ENCODE data around the gene MYCBP2. TPM values are rescaled to one million over a fixed set of nuclear protein-coding genes. Genes with fewer than 3 reads are reported as not detected.

The MYCBP2 gene
- total and polyA plus RNA-seq, 9 donors, result 45.6 to 145 (median 100) TPM

- H3K36me3 ChIP-seq, result no peaks in the 10 kb centered on the region
Observed at GRCh38 chr13:77150651-77151050, 176.2 kb downstream of the MYCBP2 start.

DNA sequence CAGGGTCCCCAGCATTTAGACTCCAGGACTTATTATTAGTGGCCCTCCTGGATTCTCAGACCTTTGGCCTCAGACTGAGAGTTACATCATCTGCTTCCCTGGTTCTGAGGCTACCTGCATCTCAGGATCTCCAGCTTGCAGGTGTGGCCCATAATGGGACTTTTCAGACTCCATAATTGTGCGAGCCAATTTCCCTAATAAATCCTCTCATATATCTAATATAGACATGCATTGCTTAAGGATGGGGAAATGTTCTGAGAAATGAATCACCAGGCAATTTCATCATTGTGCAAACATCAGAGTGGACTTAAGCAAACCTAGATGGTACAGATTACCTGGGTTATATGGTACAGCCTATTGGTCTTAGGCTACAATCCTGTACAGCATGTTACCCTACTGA is 183.5 kb downstream of the MYCBP2 start:
- no peaks in the 10 kb centered on the region for H3K36me3 ChIP-seq
- no peak overlapping the region for H3K27ac ChIP-seq
- no peak overlapping the region for H3K4me3 ChIP-seq
- WGBS, 3 donors, result 94 to 100% (median 97%) methylated on average over 1 of the region's 1 CpG
- intact Hi-C loops (cut with DNase I), result no loop called here
- H3K4me1 ChIP-seq (ENCODE audit: insufficient read depth), result no peaks in the 10 kb centered on the region
- no peaks in the 10 kb centered on the region for H3K27me3 ChIP-seq
- DNase-seq, result no peak
- TF ChIP-seq, protein P1, sequence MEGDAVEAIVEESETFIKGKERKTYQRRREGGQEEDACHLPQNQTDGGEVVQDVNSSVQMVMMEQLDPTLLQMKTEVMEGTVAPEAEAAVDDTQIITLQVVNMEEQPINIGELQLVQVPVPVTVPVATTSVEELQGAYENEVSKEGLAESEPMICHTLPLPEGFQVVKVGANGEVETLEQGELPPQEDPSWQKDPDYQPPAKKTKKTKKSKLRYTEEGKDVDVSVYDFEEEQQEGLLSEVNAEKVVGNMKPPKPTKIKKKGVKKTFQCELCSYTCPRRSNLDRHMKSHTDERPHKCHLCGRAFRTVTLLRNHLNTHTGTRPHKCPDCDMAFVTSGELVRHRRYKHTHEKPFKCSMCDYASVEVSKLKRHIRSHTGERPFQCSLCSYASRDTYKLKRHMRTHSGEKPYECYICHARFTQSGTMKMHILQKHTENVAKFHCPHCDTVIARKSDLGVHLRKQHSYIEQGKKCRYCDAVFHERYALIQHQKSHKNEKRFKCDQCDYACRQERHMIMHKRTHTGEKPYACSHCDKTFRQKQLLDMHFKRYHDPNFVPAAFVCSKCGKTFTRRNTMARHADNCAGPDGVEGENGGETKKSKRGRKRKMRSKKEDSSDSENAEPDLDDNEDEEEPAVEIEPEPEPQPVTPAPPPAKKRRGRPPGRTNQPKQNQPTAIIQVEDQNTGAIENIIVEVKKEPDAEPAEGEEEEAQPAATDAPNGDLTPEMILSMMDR (IDR thresholded peaks at IDR 0.05), result no peak
- TF ChIP-seq EP300 (IDR thresholded peaks at IDR 0.05) (no peak), POLR2A (IDR thresholded peaks at IDR 0.05) (no peak)
- H3K9me3 ChIP-seq, result no peaks in the 10 kb centered on the region

More at GRCh38 chr13:77150651-77151050, 176.2 kb downstream of the MYCBP2 start:
- H3K27ac ChIP-seq, result no peak overlapping the region
- no peak for DNase-seq
- no peak overlapping the region for H3K4me3 ChIP-seq
- WGBS, 3 donors, result 45 to 65% (median 62%) methylated on average over 1 of the region's 1 CpG
- no peaks in the 10 kb centered on the region for H3K4me1 ChIP-seq (ENCODE audit: insufficient read depth)
- no peaks in the 10 kb centered on the region for H3K9me3 ChIP-seq
- intact Hi-C loops (cut with DNase I), result no loop called here
- no peaks in the 10 kb centered on the region for H3K27me3 ChIP-seq
- TF ChIP-seq POLR2A (IDR thresholded peaks at IDR 0.05), result no peak
- TF ChIP-seq, protein P1 (IDR thresholded peaks at IDR 0.05), result no peak
- TF ChIP-seq EP300 (IDR thresholded peaks at IDR 0.05), result no peak

- Histone ChIP-seq H3K4me3 (no peak overlapping the region), H3K27me3 (no peaks in the 10 kb centered on the region), H3K4me1 (ENCODE audit: insufficient read depth) (no peaks in the 10 kb centered on the region), H3K36me3 (no peaks in the 10 kb centered on the region), H3K9me3 (no peaks in the 10 kb centered on the region), H3K27ac (no peak overlapping the region)
- intact Hi-C loops (cut with DNase I), result no loop called here
- TF ChIP-seq EP300 (IDR thresholded peaks at IDR 0.05) (no peak), POLR2A (IDR thresholded peaks at IDR 0.05) (no peak)
- TF ChIP-seq, protein P1 (IDR thresholded peaks at IDR 0.05), result no peak
- no peak for DNase-seq
Observed at GRCh38 chr13:77139306-77139705, 187.6 kb downstream of the MYCBP2 start.

- no peaks in the 10 kb centered on the region for H3K27me3 ChIP-seq
- intact Hi-C loops (cut with DNase I), result no loop called here
- no peak for DNase-seq
- no peaks in the 10 kb centered on the region for H3K4me1 ChIP-seq (ENCODE audit: insufficient read depth)
- no peaks in the 10 kb centered on the region for H3K9me3 ChIP-seq
- TF ChIP-seq EP300 (IDR thresholded peaks at IDR 0.05), result no peak
- TF ChIP-seq, protein P1 (IDR thresholded peaks at IDR 0.05), result no peak
- TF ChIP-seq POLR2A (IDR thresholded peaks at IDR 0.05), result no peak
- no peak overlapping the region for H3K27ac ChIP-seq
- WGBS, 3 donors, result 68 to 78% (median 71%) methylated on average over 2 of the region's 2 CpGs
- H3K36me3 ChIP-seq, result no peaks in the 10 kb centered on the region
- no peak overlapping the region for H3K4me3 ChIP-seq
Observed at GRCh38 chr13:77138813-77139212, 188.1 kb downstream of the MYCBP2 start.
